ENCODE measurements around the gene FGF1. TPM values are rescaled to one million over a fixed set of nuclear protein-coding genes. Genes with fewer than 3 reads are reported as not detected.
A peak's percentile ranks its signal among the peaks of the same experiment; 100 is the strongest.

FGF1 gene
- total RNA-seq, 1 donor from 2014 or later = 2.7 TPM

DNA sequence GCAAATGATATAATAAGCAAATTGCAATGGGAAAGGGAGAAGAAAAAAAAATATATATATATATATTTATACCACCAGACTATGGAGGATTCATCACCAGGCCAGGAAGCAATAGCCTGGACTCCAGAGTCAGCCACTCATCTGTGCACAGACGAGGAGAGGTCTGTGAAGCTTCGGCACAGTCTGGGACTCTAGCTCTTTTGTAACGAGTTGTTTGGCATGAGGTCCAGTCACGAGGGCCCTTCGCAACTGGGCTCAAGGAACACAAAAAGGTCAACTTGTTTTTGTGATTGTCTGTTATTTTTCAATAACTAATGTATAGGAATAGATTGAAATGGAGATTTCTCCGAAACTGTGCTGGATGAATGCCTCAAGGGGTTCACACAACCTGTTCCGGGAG, 14.7 kb upstream of the FGF1 start:
- DNase-seq (ENCODE audit: extremely low spot score, unreplicated experiment) = no peak
- Mint-ChIP-seq H3K4me3 (no peak overlapping the region), H3K4me1 (ENCODE audit: unreplicated experiment) (peaks cover 9% of the 10 kb centered on the region), H3K27ac (no peak overlapping the region), H3K9me3 (no peaks in the 10 kb centered on the region), H3K36me3 (no peaks in the 10 kb centered on the region), H3K27me3 (peaks cover 2% of the 10 kb centered on the region)
- TF ChIP-seq, protein P1, sequence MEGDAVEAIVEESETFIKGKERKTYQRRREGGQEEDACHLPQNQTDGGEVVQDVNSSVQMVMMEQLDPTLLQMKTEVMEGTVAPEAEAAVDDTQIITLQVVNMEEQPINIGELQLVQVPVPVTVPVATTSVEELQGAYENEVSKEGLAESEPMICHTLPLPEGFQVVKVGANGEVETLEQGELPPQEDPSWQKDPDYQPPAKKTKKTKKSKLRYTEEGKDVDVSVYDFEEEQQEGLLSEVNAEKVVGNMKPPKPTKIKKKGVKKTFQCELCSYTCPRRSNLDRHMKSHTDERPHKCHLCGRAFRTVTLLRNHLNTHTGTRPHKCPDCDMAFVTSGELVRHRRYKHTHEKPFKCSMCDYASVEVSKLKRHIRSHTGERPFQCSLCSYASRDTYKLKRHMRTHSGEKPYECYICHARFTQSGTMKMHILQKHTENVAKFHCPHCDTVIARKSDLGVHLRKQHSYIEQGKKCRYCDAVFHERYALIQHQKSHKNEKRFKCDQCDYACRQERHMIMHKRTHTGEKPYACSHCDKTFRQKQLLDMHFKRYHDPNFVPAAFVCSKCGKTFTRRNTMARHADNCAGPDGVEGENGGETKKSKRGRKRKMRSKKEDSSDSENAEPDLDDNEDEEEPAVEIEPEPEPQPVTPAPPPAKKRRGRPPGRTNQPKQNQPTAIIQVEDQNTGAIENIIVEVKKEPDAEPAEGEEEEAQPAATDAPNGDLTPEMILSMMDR (conservative IDR thresholded peaks at IDR 0.05) = no peak

DNA sequence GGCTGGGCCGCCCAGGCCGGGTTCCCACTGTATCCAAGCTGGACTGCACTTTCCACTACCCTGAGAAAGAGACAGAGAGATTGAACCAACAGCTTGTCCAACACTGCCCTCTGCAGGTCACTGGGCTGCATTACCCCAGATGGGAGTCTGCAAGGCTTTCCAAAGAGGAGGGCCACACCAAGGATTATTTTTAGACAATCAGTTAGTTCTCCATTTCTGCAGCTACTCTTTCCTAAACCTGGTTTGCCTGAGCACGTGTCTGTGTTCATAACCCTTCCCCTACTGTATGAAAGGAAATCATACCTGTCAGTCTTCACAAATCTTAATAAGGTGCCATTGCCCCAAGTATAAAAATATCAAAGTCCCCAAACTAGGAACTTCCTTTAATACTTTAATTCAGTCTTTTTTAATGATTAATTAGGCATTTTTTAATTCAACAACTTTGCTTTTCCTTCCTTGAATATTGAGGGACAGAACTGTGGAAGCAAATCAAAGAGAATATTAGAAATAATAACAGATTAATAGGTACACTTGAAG, 13.4 kb upstream of the FGF1 start:
- Mint-ChIP-seq H3K4me1 (ENCODE audit: unreplicated experiment) (peaks cover 9% of the 10 kb centered on the region), H3K36me3 (no peaks in the 10 kb centered on the region), H3K27me3 (peaks cover 2% of the 10 kb centered on the region), H3K27ac (no peak overlapping the region), H3K9me3 (no peaks in the 10 kb centered on the region), H3K4me3 (no peak overlapping the region)
- TF ChIP-seq, protein P1 (conservative IDR thresholded peaks at IDR 0.05) = peak; percentile 98
- peak; percentile 87 for DNase-seq (ENCODE audit: extremely low spot score, unreplicated experiment)

DNA sequence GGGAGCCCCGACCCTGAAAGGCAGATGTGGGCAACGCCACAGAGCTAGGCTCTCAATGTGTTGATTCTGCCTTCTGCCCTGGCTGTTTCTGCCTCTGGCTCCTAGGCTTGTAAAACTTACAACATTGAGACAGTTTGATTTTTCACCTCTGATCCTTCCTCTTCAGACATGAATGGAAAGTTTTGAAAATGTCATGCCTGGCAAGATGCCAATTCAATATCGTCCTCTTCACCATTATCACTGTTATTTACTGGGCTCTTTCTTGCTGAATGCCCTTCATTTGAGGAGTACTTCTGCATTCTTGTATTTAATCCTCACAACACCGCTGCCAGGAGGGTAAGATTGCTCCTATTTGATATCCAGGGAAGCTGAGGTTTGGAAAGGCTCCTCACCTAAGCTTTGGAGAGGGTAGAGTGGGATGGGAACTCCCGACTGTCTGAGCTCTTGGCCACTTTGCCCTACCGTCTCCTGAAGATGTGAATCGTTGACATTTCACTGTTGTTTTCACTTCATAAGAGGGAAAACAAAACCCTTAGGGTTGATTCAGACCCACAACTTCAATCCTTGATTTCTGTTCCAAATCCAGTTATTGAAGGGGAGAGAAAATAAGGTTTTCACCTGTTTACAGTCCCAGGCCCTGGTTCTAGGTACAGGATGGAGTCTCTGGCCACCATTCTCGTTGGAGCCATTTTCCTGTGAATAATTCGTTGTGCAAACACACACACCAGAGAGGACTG, 12.7 kb upstream of the FGF1 start:
- H3K36me3 Mint-ChIP-seq = no peaks in the 10 kb centered on the region
- no peak overlapping the region for H3K27ac Mint-ChIP-seq
- no peak for DNase-seq (ENCODE audit: extremely low spot score, unreplicated experiment)
- no peaks in the 10 kb centered on the region for H3K27me3 Mint-ChIP-seq
- H3K9me3 Mint-ChIP-seq = no peaks in the 10 kb centered on the region
- H3K4me1 Mint-ChIP-seq (ENCODE audit: unreplicated experiment) = peaks cover 9% of the 10 kb centered on the region
- TF ChIP-seq, protein P1 (conservative IDR thresholded peaks at IDR 0.05) = no peak
- H3K4me3 Mint-ChIP-seq = no peak overlapping the region

DNA sequence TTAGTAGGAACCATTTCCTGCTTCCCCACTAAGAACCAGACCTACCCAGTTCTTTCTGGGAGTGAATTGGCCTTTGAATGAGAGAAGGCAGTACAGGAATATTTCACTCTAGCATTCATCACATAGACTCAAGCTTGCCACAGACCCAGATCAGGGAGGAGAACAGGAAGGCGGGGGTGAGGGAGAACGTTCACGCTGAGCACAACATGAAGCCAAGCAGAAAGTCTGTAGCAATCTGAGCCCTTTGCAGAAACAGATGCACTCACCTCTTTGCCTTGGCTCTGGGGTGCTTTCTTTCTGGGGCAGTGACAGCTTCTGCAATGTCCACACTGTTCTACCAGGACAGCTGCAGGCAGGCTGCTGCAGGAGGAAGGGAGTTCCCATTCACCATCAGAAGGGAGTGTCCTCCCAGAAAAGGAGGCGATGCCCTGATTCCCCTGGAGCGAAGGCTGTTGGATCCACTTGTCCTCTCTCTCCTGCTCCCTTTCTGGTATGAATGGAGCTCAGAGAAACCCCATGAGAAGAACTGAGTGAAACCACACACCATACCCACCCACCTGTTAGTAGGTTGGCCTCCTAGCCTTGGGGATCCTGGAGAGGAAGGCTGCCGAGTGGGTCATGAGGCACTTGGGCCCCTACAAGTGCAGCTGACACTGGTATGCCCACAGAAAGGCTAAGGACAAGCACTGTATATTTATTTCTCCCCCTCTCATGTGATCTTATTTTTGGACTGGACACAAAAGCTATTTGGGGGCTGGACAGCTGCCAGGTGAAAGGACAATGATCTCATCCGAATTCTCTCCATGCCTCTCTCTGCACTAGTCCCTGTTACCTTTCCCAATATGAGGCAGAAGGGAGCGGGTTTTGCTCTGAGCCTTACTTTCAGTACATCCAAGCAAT, 11.7 kb upstream of the FGF1 start:
- Mint-ChIP-seq H3K4me1 (ENCODE audit: unreplicated experiment) (peaks cover 9% of the 10 kb centered on the region), H3K4me3 (no peak overlapping the region), H3K36me3 (no peaks in the 10 kb centered on the region), H3K9me3 (no peaks in the 10 kb centered on the region), H3K27ac (no peak overlapping the region), H3K27me3 (no peaks in the 10 kb centered on the region)
- no peak for DNase-seq (ENCODE audit: extremely low spot score, unreplicated experiment)
- TF ChIP-seq, protein P1 (conservative IDR thresholded peaks at IDR 0.05) = no peak

DNA sequence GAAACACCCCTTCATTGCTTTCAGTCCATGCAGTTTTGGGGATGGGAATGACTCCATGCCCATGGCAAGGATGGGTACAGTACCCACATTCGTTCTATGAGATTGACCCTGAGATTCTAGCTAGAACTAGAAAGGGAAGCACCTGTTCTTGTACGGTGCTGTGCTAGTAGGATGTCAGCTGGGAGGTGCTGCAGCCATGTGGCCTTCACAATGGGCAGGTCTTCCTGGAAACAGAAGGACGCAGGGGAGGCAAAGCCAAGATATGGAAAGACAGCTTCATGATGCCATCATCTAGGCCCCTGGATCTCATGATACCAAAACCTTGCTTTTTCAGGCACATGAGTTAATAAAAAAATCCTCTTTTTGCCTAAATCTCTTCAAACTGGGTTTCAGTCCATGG, 10.5 kb upstream of the FGF1 start:
- no peak overlapping the region for H3K27ac Mint-ChIP-seq
- no peak for DNase-seq (ENCODE audit: extremely low spot score, unreplicated experiment)
- TF ChIP-seq, protein P1 (conservative IDR thresholded peaks at IDR 0.05) = no peak
- H3K4me3 Mint-ChIP-seq = no peak overlapping the region
- H3K9me3 Mint-ChIP-seq = no peaks in the 10 kb centered on the region
- no peaks in the 10 kb centered on the region for H3K27me3 Mint-ChIP-seq
- no peaks in the 10 kb centered on the region for H3K36me3 Mint-ChIP-seq
- H3K4me1 Mint-ChIP-seq (ENCODE audit: unreplicated experiment) = peaks cover 9% of the 10 kb centered on the region

All from type B pancreatic cell (in vitro differentiated cells).